GM12878 (cell line): Measurements from ENCODE around the gene COPZ1. TPM values are rescaled to one million over a fixed set of nuclear protein-coding genes. Genes with fewer than 3 reads are reported as not detected.

ENCODE experiments used
- ATF7 ChIP-seq: fragments of 450-650 bp; IDR thresholded peaks from 2 replicates; pipeline ENCODE4 v1.6.1; 2016; ENCODE audit warnings: low read depth, mild to moderate bottlenecking
- BACH1 ChIP-seq: fragments of 450-650 bp; IDR thresholded peaks from 2 replicates; pipeline ENCODE4 v1.6.1; 2017; ENCODE audit warnings: mild to moderate bottlenecking, borderline replicate concordance
- ETV6 ChIP-seq, 2 experiments: fragments of 450-650 bp in 1 of 2; IDR thresholded peaks in 1 of 2; conservative IDR thresholded peaks in 1 of 2; 2 replicates each; pipeline ENCODE4 v1.6.1; 2014; ENCODE audit warnings: antibody characterized with exemption in 1 of 2, borderline replicate concordance in 1 of 2, low read depth in 1 of 2, mild to moderate bottlenecking in 1 of 2, moderate library complexity in 1 of 2
- FOXK2 ChIP-seq: fragments of 450-650 bp; IDR thresholded peaks from 2 replicates; pipeline ENCODE4 v1.6.1; 2017; ENCODE audit warnings: mild to moderate bottlenecking, moderate library complexity
- GABPA ChIP-seq: IDR thresholded peaks from 2 replicates; pipeline ENCODE4 v1.6.1; 2014; ENCODE audit warnings: antibody characterized with exemption, low read depth, mild to moderate bottlenecking, inconsistent platforms
- IRF4 ChIP-seq: IDR thresholded peaks from 2 replicates; pipeline ENCODE4 v1.6.1; 2011; ENCODE audit warnings: low read depth, low read length
- JUNB ChIP-seq: IDR thresholded peaks from 2 replicates; pipeline ENCODE4 v1.6.1; 2016; ENCODE audit warnings: antibody characterized with exemption, mild to moderate bottlenecking
- JUND ChIP-seq: IDR thresholded peaks from 2 replicates; pipeline ENCODE4 v1.6.1; 2012; ENCODE audit warnings: low read depth, mild to moderate bottlenecking, low read length, improper control_type of control experiment, moderate library complexity
- KDM1A ChIP-seq: fragments of 200-600 bp; sonication (generic); IDR thresholded peaks from 2 replicates; pipeline ENCODE4 v1.6.1; 2016; ENCODE audit warnings: borderline replicate concordance
- LARP7 ChIP-seq: fragments of 450-650 bp; IDR thresholded peaks from 2 replicates; pipeline ENCODE4 v1.6.1; 2017; ENCODE audit warnings: mild to moderate bottlenecking
- MEF2A ChIP-seq: IDR thresholded peaks from 2 replicates; pipeline ENCODE4 v1.6.1; 2011; ENCODE audit warnings: low read depth, mild to moderate bottlenecking, low read length, moderate library complexity; ENCODE audit not compliant: insufficient read depth
- MEF2B ChIP-seq: fragments of 450-650 bp; IDR thresholded peaks from 2 replicates; pipeline ENCODE4 v1.6.1; 2018; ENCODE audit warnings: mild to moderate bottlenecking, moderate library complexity; ENCODE audit not compliant: partially characterized antibody, poor library complexity, severe bottlenecking
- MTA2 ChIP-seq: fragments of 450-650 bp; IDR thresholded peaks from 2 replicates; pipeline ENCODE4 v1.6.1; 2016; ENCODE audit warnings: low read depth, mild to moderate bottlenecking, moderate library complexity
- NFIC ChIP-seq: IDR thresholded peaks from 2 replicates; pipeline ENCODE4 v1.6.1; 2012; ENCODE audit warnings: low read depth, mild to moderate bottlenecking, inconsistent platforms, low read length, moderate library complexity
- NFXL1 ChIP-seq: fragments of 450-650 bp; IDR thresholded peaks from 2 replicates; pipeline ENCODE4 v1.6.1; 2017; ENCODE audit warnings: antibody characterized with exemption, mild to moderate bottlenecking, borderline replicate concordance
- NR2F1 ChIP-seq: fragments of 450-650 bp; conservative IDR thresholded peaks from 2 replicates; pipeline ENCODE4 v1.6.1; 2017; ENCODE audit warnings: mild to moderate bottlenecking
- RFX5 ChIP-seq: IDR thresholded peaks from 2 replicates; pipeline ENCODE4 v1.6.1; 2011; ENCODE audit warnings: low read depth, low read length, improper control_type of control experiment
- SMARCA5 ChIP-seq: fragments of 450-650 bp; IDR thresholded peaks from 2 replicates; pipeline ENCODE4 v1.6.1; 2017; ENCODE audit warnings: mild to moderate bottlenecking
- SREBF2 ChIP-seq: IDR thresholded peaks from 2 replicates; pipeline ENCODE4 v1.6.1; 2012; ENCODE audit warnings: mild to moderate bottlenecking, low read length
- TAF1 ChIP-seq: IDR thresholded peaks from 2 replicates; pipeline ENCODE4 v1.6.1; 2011; ENCODE audit warnings: mild to moderate bottlenecking, low read depth, low read length, borderline replicate concordance
- ZNF274 ChIP-seq: IDR thresholded peaks from one replicate; pipeline ENCODE4 v1.8.0; 2011; ENCODE audit not compliant: insufficient read length, insufficient read depth
- polyA plus RNA-seq, 11 experiments: library from polyadenylated mRNA; depleted of rRNA in 4 of 11; unstranded in 6 of 11; stranded (reverse) in 5 of 11; fragments of >200 nt; fragmentation: Nextera tagmentation in 4 of 11; fragmentation: Illumina TruSeq in 1 of 11; extraction: Ambion mirVana in 4 of 11; extraction: Trizol in 1 of 11; gene quantifications; 1 replicate in 1 of 11; 2 replicates in 10 of 11; pipeline versions ENCODE4 v1.2.1 to v1.2.3, GENCODE V29; 2011 to 2016; ENCODE audit warnings: inconsistent platforms in 2 of 11, missing spikeins in 2 of 11, low read depth in 1 of 11
- total RNA-seq, 4 experiments: library from RNA; depleted of rRNA in 3 of 4; stranded (reverse); fragments of >200 nt in 3 of 4; fragmentation: Illumina TruSeq in 1 of 4; extraction: Trizol in 1 of 4; gene quantifications; 2 replicates each; pipeline versions ENCODE4 v1.2.1 to v1.2.3, GENCODE V29; 2013 to 2021
- TF ChIP-seq, protein P1 (sequence below): IDR thresholded peaks from 2 replicates; pipeline ENCODE4 v1.6.1; 2011; ENCODE audit warnings: mild to moderate bottlenecking, low read depth, low read length, moderate library complexity; ENCODE audit not compliant: insufficient replicate concordance
- TF ChIP-seq, protein P2 (sequence below): IDR thresholded peaks from 2 replicates; pipeline ENCODE4 v1.6.1; 2012; ENCODE audit warnings: low read length, inconsistent platforms
- TF ChIP-seq, protein P3 (sequence below): fragments of 450-650 bp; conservative IDR thresholded peaks from 2 replicates; pipeline ENCODE4 v1.6.1; 2017; ENCODE audit warnings: mild to moderate bottlenecking, moderate library complexity
- TF ChIP-seq, protein P4 (sequence below): fragments of 450-650 bp; IDR thresholded peaks from 2 replicates; pipeline ENCODE4 v1.6.1; 2017; ENCODE audit warnings: mild to moderate bottlenecking

Gene COPZ1
- total and polyA plus RNA-seq, 10 of the 15 experiments (the other 5 are each of a cell fraction or from before 2014, with no cell fraction given) = 112 to 378 (median 184) TPM

DNA sequence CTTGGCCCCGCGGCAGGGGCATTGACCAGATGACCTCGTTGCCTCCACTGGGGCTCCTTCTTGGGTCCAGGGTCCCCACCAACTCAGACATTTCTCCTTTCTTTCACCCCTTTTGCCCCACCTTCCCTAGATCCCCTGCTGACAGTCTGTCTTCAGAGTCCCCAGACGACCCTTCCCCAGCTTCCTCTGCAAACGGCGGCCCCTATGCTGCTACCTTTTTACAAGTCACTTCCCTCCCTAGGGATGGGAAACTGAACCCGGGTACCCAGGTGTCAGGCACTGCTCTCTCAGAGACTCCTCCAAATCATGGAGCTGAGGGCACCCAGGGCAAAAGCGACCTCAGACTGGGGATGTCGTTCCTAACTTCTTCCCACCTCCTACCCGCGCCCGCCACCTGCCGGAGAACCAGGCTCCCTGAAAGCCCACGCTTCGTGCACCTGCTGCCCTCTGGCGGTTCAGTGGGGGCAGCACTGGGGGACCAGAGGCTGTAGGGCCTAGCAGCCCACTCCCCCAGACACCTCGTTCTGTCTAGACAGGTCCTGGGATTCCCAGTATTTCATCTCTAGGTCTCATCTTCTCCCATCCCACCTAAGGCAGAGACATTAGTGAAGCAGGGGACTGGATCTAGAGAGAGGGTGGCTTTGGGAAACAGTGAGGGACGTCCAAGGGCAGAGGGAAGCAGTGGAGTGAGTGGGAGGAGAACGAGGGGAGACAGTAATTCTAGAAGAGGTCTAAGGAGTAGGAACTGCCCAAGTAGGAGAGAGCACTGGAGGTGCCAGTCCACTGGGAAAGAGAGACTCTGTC is 54.7 kb downstream of the COPZ1 start (continued):
- TF ChIP-seq RFX5 = 0 out of 2 replicates have a peak, but pooled peaks have one; percentile 29
- TF ChIP-seq, protein P1, sequence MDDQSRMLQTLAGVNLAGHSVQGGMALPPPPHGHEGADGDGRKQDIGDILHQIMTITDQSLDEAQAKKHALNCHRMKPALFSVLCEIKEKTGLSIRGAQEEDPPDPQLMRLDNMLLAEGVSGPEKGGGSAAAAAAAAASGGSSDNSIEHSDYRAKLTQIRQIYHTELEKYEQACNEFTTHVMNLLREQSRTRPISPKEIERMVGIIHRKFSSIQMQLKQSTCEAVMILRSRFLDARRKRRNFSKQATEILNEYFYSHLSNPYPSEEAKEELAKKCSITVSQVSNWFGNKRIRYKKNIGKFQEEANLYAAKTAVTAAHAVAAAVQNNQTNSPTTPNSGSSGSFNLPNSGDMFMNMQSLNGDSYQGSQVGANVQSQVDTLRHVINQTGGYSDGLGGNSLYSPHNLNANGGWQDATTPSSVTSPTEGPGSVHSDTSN = no peak
- TF ChIP-seq IRF4 = 0 out of 2 replicates have a peak, but pooled peaks have one; percentile 15
- TF ChIP-seq, protein P2, sequence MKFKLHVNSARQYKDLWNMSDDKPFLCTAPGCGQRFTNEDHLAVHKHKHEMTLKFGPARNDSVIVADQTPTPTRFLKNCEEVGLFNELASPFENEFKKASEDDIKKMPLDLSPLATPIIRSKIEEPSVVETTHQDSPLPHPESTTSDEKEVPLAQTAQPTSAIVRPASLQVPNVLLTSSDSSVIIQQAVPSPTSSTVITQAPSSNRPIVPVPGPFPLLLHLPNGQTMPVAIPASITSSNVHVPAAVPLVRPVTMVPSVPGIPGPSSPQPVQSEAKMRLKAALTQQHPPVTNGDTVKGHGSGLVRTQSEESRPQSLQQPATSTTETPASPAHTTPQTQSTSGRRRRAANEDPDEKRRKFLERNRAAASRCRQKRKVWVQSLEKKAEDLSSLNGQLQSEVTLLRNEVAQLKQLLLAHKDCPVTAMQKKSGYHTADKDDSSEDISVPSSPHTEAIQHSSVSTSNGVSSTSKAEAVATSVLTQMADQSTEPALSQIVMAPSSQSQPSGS = no peak
- TF ChIP-seq MEF2A = no peak
- TF ChIP-seq MEF2B = no peak
- no peak for TF ChIP-seq ZNF274
- TF ChIP-seq FOXK2 = no peak
- TF ChIP-seq NFXL1 = no peak
- TF ChIP-seq NR2F1 = no peak
- TF ChIP-seq JUNB = no peak
- TF ChIP-seq BACH1 = no peak
- no peak for TF ChIP-seq GABPA
- TF ChIP-seq ATF7 = no peak
- TF ChIP-seq TAF1 = no peak
- no peak for TF ChIP-seq KDM1A
- TF ChIP-seq, protein P3, sequence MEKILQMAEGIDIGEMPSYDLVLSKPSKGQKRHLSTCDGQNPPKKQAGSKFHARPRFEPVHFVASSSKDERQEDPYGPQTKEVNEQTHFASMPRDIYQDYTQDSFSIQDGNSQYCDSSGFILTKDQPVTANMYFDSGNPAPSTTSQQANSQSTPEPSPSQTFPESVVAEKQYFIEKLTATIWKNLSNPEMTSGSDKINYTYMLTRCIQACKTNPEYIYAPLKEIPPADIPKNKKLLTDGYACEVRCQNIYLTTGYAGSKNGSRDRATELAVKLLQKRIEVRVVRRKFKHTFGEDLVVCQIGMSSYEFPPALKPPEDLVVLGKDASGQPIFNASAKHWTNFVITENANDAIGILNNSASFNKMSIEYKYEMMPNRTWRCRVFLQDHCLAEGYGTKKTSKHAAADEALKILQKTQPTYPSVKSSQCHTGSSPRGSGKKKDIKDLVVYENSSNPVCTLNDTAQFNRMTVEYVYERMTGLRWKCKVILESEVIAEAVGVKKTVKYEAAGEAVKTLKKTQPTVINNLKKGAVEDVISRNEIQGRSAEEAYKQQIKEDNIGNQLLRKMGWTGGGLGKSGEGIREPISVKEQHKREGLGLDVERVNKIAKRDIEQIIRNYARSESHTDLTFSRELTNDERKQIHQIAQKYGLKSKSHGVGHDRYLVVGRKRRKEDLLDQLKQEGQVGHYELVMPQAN = no peak
- TF ChIP-seq SREBF2 = no peak
- TF ChIP-seq MTA2 = no peak
- TF ChIP-seq NFIC = no peak
- TF ChIP-seq ETV6 (conservative IDR thresholded peaks at IDR 0.05 in 1 of 2, IDR thresholded peaks at IDR 0.05 in 1 of 2; ENCODE audit: borderline replicate concordance in 1 of 2, low read depth in 1 of 2) = no peak
- no peak for TF ChIP-seq LARP7
- TF ChIP-seq, protein P4, sequence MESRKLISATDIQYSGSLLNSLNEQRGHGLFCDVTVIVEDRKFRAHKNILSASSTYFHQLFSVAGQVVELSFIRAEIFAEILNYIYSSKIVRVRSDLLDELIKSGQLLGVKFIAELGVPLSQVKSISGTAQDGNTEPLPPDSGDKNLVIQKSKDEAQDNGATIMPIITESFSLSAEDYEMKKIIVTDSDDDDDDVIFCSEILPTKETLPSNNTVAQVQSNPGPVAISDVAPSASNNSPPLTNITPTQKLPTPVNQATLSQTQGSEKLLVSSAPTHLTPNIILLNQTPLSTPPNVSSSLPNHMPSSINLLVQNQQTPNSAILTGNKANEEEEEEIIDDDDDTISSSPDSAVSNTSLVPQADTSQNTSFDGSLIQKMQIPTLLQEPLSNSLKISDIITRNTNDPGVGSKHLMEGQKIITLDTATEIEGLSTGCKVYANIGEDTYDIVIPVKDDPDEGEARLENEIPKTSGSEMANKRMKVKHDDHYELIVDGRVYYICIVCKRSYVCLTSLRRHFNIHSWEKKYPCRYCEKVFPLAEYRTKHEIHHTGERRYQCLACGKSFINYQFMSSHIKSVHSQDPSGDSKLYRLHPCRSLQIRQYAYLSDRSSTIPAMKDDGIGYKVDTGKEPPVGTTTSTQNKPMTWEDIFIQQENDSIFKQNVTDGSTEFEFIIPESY = no peak
- no peak for TF ChIP-seq JUND
- TF ChIP-seq SMARCA5 = peak; percentile 97
